K562 (cell line): ENCODE data around the gene MSMO1. TPM values are rescaled to one million over a fixed set of nuclear protein-coding genes. Genes with fewer than 3 reads are reported as not detected.

Experiments
- CTCF ChIP-seq, 3 experiments: IDR thresholded peaks in 2 of 3; conservative IDR thresholded peaks in 1 of 3; 2 replicates each; pipeline ENCODE4 v1.5.1; 2011 to 2012; ENCODE audit warnings: low read length in 3 of 3, mild to moderate bottlenecking in 3 of 3, control low read depth in 2 of 3, improper control_type of control experiment in 1 of 3, inconsistent platforms in 1 of 3, low read depth in 1 of 3, mixed read lengths in 1 of 3, moderate library complexity in 1 of 3; ENCODE audit not compliant: insufficient read depth in 2 of 3
- ETS2 ChIP-seq: IDR thresholded peaks from 2 replicates; pipeline ENCODE4 v1.6.1; 2016; ENCODE audit warnings: borderline replicate concordance, missing genetic modification characterization, mild to moderate bottlenecking, moderate library complexity, missing compliant biosample characterization; ENCODE audit not compliant: poor library complexity, severe bottlenecking
- PCBP1 ChIP-seq: fragments of 200-400 bp; formaldehyde crosslinking; IDR thresholded peaks from 2 replicates; pipeline ENCODE4 v1.6.1; 2018; ENCODE audit warnings: mild to moderate bottlenecking, low read depth, low read length; ENCODE audit not compliant: poor library complexity, severe bottlenecking
- PTBP1 ChIP-seq: fragments of 200-400 bp; formaldehyde crosslinking; IDR thresholded peaks from 2 replicates; pipeline ENCODE4 v1.6.1; 2017; ENCODE audit warnings: low read depth, low read length
- SPI1 ChIP-seq: IDR thresholded peaks from 2 replicates; pipeline ENCODE4 v1.6.1; 2011; ENCODE audit warnings: low read depth, low read length, control low read depth, borderline replicate concordance
- ZNF217 ChIP-seq: sonication (generic); formaldehyde crosslinking; IDR thresholded peaks from 2 replicates; pipeline ENCODE4 v1.8.0; 2022; ENCODE audit warnings: mild to moderate bottlenecking, missing genetic modification reagents
- ZNF280A ChIP-seq: fragments of 450-650 bp; IDR thresholded peaks from 2 replicates; pipeline ENCODE4 v1.6.1; 2018; ENCODE audit warnings: mild to moderate bottlenecking, low read depth; ENCODE audit not compliant: partially characterized antibody
- ZNF699 ChIP-seq: fragments of 250-450 bp; sonication (Bioruptor Pico); IDR thresholded peaks from 2 replicates; pipeline ENCODE4 v1.8.0; 2021; ENCODE audit warnings: mild to moderate bottlenecking, moderate library complexity; ENCODE audit not compliant: insufficient replicate concordance
- polyA plus RNA-seq, 8 experiments: library from polyadenylated mRNA; depleted of rRNA in 4 of 8; stranded (reverse) in 5 of 8; unstranded in 3 of 8; fragments of >200 nt; fragmentation: Nextera tagmentation in 2 of 8; fragmentation: Illumina TruSeq in 1 of 8; extraction: Ambion mirVana in 2 of 8; extraction: Trizol in 1 of 8; gene quantifications; 2 replicates each; pipeline versions ENCODE4 v1.2.1 to v1.2.3, GENCODE V29; 2011 to 2014; ENCODE audit warnings: inconsistent platforms in 1 of 8, missing spikeins in 1 of 8
- total RNA-seq, 7 experiments: library from RNA; depleted of rRNA in 6 of 7; stranded (reverse); fragments of >200 nt in 6 of 7; fragmentation: Illumina TruSeq in 2 of 7; extraction: Trizol in 2 of 7; gene quantifications; 2 replicates each; pipeline versions ENCODE4 v1.2.1 to v1.2.3, GENCODE V29; 2011 to 2021; ENCODE audit warnings: low replicate concordance in 1 of 7

Gene MSMO1
- total and polyA plus RNA-seq, 9 of the 15 experiments (the other 6 are each of a cell fraction or from before 2014, with no cell fraction given), result 32.0 to 172 (median 63.5) TPM

- no peak for TF ChIP-seq ZNF280A
- TF ChIP-seq CTCF (IDR thresholded peaks at IDR 0.05 in 2 of 3, conservative IDR thresholded peaks at IDR 0.05 in 1 of 3; ENCODE audit: insufficient read depth in 2 of 3, low read depth in 1 of 3, low read length in 3 of 3), result peak in 2 of 3 experiments; percentile 7 to 68; a peak in 2 of 6 replicates
- TF ChIP-seq ETS2 (tag), result no peak
- peak; percentile 52 for TF ChIP-seq PCBP1
- TF ChIP-seq ZNF217 (CRISPR knock-in tag), result no peak
- no peak for TF ChIP-seq SPI1
- no peak for TF ChIP-seq ZNF699 (CRISPR knock-in tag)
- TF ChIP-seq PTBP1, result no peak
Observed at GRCh38 chr4:165378745-165379677, 51.5 kb downstream of the MSMO1 start, which contains the start of gene CPE (continued).
